GM13976 (cell line): ENCODE results near the gene FCN1.

Experiments used
- DNase-seq: peaks from one replicate; pipeline ENCODE4 v3.0.0; 2012; ENCODE audit warnings: low spot score
- CTCF ChIP-seq: IDR thresholded peaks from 2 replicates; pipeline ENCODE4 v1.5.1; 2012; ENCODE audit warnings: borderline replicate concordance, mild to moderate bottlenecking; ENCODE audit not compliant: insufficient read depth; ENCODE audit errors: extremely low read depth, missing control alignments, control extremely low read depth
- in situ Hi-C: fragments of 300-500 bp; cut with MboI; formaldehyde crosslinking; loops from one replicate; pipeline ENCODE4 v1.12.0; 2022; ENCODE audit warnings: low sequenced_read_pairs, mixed read lengths, inconsistent platforms; ENCODE audit not compliant: unreplicated experiment

Gene FCN1

GRCh38 chr9:134897584-134898170 lies 20.0 kb downstream of the FCN1 start:
- DNase-seq = no peak
- no peak for TF ChIP-seq CTCF
- in situ Hi-C loops = no loop called here

- in situ Hi-C loops = no loop called here
Observed at GRCh38 chr9:134896834-134897583, 20.7 kb downstream of the FCN1 start.

GRCh38 chr9:134895908-134896833 lies 21.5 kb downstream of the FCN1 start:
- TF ChIP-seq CTCF = no peak
- no peak for DNase-seq
- in situ Hi-C loops = no loop called here

More at GRCh38 chr9:134896834-134897583, 20.7 kb downstream of the FCN1 start:
- TF ChIP-seq CTCF = no peak
- DNase-seq = no peak

DNA sequence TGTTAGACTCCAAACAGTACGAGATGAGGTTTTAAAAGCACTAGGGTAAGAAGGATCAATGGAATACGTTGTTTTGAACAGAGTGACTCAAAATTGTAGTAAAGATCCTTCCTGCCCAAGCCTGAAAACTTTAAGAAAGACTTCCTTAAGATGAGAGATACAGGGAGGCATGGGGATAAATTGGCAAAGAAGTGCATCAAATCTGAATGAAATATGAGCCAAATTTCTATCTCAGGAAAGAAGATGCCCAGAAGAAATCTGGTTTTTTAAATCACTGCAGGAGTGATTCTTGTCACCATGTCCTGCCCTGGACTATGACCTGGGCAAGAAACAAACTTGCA lies 22.2 kb downstream of the FCN1 start:
- no peak for DNase-seq
- in situ Hi-C loops = no loop called here
- TF ChIP-seq CTCF = no peak

DNA sequence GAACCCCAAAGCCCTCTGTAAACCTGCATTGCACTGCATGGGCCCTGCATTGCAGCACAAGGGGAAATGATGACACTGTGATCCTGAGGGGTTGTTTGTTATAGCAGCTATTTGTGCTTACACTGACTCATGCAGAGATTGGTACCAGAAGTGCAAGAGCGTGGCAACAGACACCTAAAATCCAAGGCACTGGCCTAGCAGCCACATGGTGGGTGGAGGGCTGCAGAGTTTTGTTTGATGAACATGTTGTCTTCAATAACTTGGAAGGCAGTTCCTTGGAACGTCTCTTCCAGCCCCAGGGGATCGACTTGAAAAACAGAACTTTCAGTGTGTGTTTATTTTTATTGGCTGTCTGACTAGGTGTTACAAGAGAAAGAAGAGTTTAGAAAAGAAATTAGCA lies 22.6 kb downstream of the FCN1 start:
- in situ Hi-C loops = no loop called here
- no peak for DNase-seq
- TF ChIP-seq CTCF = no peak

- no peak for TF ChIP-seq CTCF
- DNase-seq = no peak
- in situ Hi-C loops = no loop called here
Observed at GRCh38 chr9:134894136-134894860, 23.4 kb downstream of the FCN1 start.
